Stimulated activated CD4-positive, alpha-beta T cell treated with anti-CD3 and anti-CD28 coated beads, Interleukin-15, amount 100 ng/mL, for 1 hour (primary cell): ENCODE data around the gene TCF4.

ENCODE experiments used
- DNase-seq, 2 donors: peaks; one replicate each; pipeline ENCODE4 v3.0.0-alpha.2; 2020; ENCODE audit warnings: low read depth in 1 of 2, low spot score in 1 of 2

The TCF4 gene

GRCh38 chr18:55585920-55586561, 2.0 kb downstream of the TCF4 start:
- DNase-seq, result no peak

DNA sequence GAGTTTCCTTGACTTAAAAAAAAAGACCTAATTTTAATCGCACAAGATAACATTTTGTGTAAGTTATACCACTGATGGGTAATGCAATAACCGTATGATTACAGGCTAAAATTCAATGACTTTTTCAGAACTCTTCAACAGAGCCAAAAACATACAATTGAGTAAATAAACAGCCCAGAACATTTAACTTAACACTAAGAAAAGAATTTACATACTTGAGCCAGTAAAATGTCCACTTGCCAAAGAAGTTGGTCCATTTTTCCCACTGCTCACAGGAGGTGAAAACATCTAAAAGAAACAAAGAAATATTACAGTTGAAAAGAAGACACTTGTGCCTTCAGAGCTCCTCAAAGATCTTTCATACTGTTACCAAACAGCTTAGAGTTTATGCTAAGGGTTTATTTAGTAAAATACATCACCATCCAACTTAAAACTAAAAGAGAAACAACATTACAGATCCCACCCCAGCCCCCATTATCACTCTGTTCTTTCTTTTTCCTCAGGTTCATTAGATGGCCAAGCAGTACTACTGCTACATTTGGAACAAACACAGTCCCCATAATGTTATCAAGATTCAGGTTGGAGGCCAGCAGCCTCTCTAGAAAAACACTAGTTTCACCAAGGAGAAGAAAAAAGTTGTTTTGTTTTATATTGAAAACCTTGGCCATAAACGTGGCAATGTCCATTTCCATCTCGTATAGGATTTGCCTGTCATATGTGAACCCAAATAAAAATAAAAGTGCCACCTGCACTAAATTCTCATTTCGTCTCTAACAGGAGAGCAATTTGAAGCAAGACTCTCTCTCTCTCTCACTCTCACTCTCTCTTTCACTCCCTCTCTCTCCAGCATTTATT, 2.7 kb downstream of the TCF4 start:
- no peak for DNase-seq

- DNase-seq, result no peak
Observed at GRCh38 chr18:55584201-55584600, 3.8 kb downstream of the TCF4 start.

GRCh38 chr18:55582325-55582724, 5.7 kb downstream of the TCF4 start:
- no peak for DNase-seq

GRCh38 chr18:55579501-55580270, 8.3 kb downstream of the TCF4 start:
- DNase-seq, result no peak

- no peak for DNase-seq
Observed at GRCh38 chr18:55577812-55578539, 10.0 kb downstream of the TCF4 start.

DNA sequence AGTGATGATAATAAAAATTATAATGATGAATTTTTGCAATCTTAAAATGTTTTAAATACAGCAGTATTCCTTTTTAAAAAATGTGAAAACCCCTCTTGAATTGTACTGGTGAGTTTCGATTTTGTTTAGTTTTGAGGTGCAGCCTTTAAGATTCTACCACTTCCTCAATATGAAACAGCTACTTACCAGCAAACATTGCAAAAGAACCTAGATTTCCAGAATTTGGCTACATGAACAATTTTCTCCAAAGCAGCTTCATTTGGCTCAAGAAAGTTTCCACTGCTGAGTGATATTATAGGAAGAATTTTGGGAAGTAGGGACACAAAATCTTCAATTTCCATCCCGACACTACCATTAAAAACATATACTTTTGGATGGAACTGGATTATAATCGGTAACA, 12.0 kb downstream of the TCF4 start:
- DNase-seq, result no peak

GRCh38 chr18:55575066-55575465, 12.9 kb downstream of the TCF4 start:
- no peak for DNase-seq

GRCh38 chr18:55573386-55573785, 14.6 kb downstream of the TCF4 start:
- DNase-seq, result no peak

DNA sequence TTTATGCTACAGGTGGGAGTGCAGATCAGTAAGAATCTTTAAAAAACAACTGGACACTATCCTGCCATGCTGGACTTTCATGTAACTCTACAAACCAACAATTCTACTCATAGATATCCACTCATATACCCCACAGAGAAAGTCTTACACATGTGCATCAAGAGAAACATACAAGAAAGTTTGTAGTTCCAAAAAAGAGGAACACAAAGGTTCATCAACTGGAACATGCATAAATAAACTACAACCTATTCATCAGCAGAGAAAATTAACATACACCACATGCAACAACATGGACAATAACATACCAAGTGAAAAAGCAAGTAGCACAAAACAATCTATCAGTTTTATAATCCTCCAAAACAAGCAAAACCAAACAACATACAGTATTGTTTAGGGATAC, 17.0 kb downstream of the TCF4 start:
- no peak for DNase-seq

GRCh38 chr18:55566456-55566935, 21.5 kb downstream of the TCF4 start:
- DNase-seq, result no peak

- DNase-seq, result no peak
Observed at GRCh38 chr18:55559739-55560138, 28.3 kb downstream of the TCF4 start.

DNA sequence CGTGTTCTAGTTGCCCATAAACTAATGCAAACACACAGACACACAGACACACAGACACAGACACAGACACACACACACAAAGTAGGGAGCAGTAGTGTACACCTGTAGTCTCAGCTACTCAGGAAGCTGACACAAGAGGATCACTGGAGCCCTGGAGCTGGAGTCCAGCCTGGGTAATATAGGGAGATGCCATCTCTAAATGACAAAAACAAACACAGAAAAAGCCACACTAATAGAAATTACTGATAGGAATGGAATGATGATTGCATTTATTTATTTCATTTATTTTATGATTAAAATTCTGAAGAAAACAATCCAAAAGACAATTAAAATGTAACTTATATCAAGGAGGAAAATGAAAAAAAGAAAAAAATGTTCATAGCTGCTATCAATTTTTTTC, 30.8 kb downstream of the TCF4 start:
- DNase-seq, result no peak

- no peak for DNase-seq
Observed at GRCh38 chr18:55555395-55556027, 32.5 kb downstream of the TCF4 start.

GRCh38 chr18:55552526-55553189, 35.3 kb downstream of the TCF4 start:
- no peak for DNase-seq

GRCh38 chr18:55551227-55551626, 36.8 kb downstream of the TCF4 start:
- no peak for DNase-seq

GRCh38 chr18:55550471-55550870, 37.5 kb downstream of the TCF4 start:
- no peak for DNase-seq

GRCh38 chr18:55549474-55550104, 38.4 kb downstream of the TCF4 start:
- no peak for DNase-seq

- no peak for DNase-seq
Observed at GRCh38 chr18:55547705-55548056, 40.3 kb downstream of the TCF4 start.
